Measurements from ENCODE around the gene LRRC8A.
A peak's percentile ranks its signal among the peaks of the same experiment; 100 is the strongest.

Gene LRRC8A

GRCh38 chr9:128923493-128923883, 41.6 kb downstream of the LRRC8A start:
- H3K79me2 ChIP-seq (ENCODE audit: insufficient read depth, low read length), result no peaks in the 10 kb centered on the region
- TF ChIP-seq EZH2 (IDR thresholded peaks at IDR 0.05; ENCODE audit: borderline replicate concordance, low read length) (no peak), CTCF (IDR thresholded peaks at IDR 0.05; ENCODE audit: low read length) (no peak)
- no peaks in the 10 kb centered on the region for H4K20me1 ChIP-seq (ENCODE audit: insufficient read depth, low read length)
- H3K36me3 ChIP-seq (ENCODE audit: insufficient read depth, low read length), result no peaks in the 10 kb centered on the region
- no peaks in the 10 kb centered on the region for H3F3A ChIP-seq (ENCODE audit: insufficient read depth, low read length)
- H3K9ac ChIP-seq (ENCODE audit: low read length), result no peak overlapping the region
- H3K4me2 ChIP-seq (ENCODE audit: low read length), result no peak overlapping the region
- H3K4me1 ChIP-seq (ENCODE audit: insufficient read depth, low read length, severe bottlenecking), result peaks cover 28% of the 10 kb centered on the region
- H3K9me2 ChIP-seq (ENCODE audit: low read depth, low read length), result no peaks in the 10 kb centered on the region
- H3K4me3 ChIP-seq (ENCODE audit: low read depth, low read length, poor library complexity, severe bottlenecking), result no peak overlapping the region
- H3K27ac ChIP-seq (ENCODE audit: low read depth, low read length, poor library complexity, severe bottlenecking), result no peak overlapping the region
- H3K27me3 ChIP-seq (ENCODE audit: insufficient read depth, low read length), result no peaks in the 10 kb centered on the region
- H3K9me3 ChIP-seq (ENCODE audit: low read length), result no peaks in the 10 kb centered on the region
- no peak overlapping the region for H2AFZ ChIP-seq (ENCODE audit: low read length)

- Histone ChIP-seq H3K36me3 (ENCODE audit: insufficient read depth, low read length) (no peaks in the 10 kb centered on the region), H3K9ac (ENCODE audit: low read length) (no peak overlapping the region), H4K20me1 (ENCODE audit: insufficient read depth, low read length) (no peaks in the 10 kb centered on the region), H3K4me3 (ENCODE audit: low read depth, low read length, poor library complexity, severe bottlenecking) (no peak overlapping the region), H2AFZ (ENCODE audit: low read length) (no peak overlapping the region), H3K4me2 (ENCODE audit: low read length) (no peak overlapping the region), H3K4me1 (ENCODE audit: insufficient read depth, low read length, severe bottlenecking) (peaks cover 3% of the 10 kb centered on the region), H3K79me2 (ENCODE audit: insufficient read depth, low read length) (no peaks in the 10 kb centered on the region), H3K9me2 (ENCODE audit: low read depth, low read length) (no peaks in the 10 kb centered on the region), H3K9me3 (ENCODE audit: low read length) (no peaks in the 10 kb centered on the region), H3F3A (ENCODE audit: insufficient read depth, low read length) (no peaks in the 10 kb centered on the region), H3K27me3 (ENCODE audit: insufficient read depth, low read length) (no peaks in the 10 kb centered on the region), H3K27ac (ENCODE audit: low read depth, low read length, poor library complexity, severe bottlenecking) (no peak overlapping the region)
- peak; percentile 92 for TF ChIP-seq CTCF (IDR thresholded peaks at IDR 0.05; ENCODE audit: low read length)
- TF ChIP-seq EZH2 (IDR thresholded peaks at IDR 0.05; ENCODE audit: borderline replicate concordance, low read length), result no peak
Measured at GRCh38 chr9:128927731-128928411, 45.9 kb downstream of the LRRC8A start.

- no peaks in the 10 kb centered on the region for H4K20me1 ChIP-seq (ENCODE audit: insufficient read depth, low read length)
- no peaks in the 10 kb centered on the region for H3K27me3 ChIP-seq (ENCODE audit: insufficient read depth, low read length)
- no peak overlapping the region for H3K4me3 ChIP-seq (ENCODE audit: low read depth, low read length, poor library complexity, severe bottlenecking)
- no peaks in the 10 kb centered on the region for H3F3A ChIP-seq (ENCODE audit: insufficient read depth, low read length)
- H2AFZ ChIP-seq (ENCODE audit: low read length), result no peak overlapping the region
- no peaks in the 10 kb centered on the region for H3K79me2 ChIP-seq (ENCODE audit: insufficient read depth, low read length)
- H3K9me2 ChIP-seq (ENCODE audit: low read depth, low read length), result no peaks in the 10 kb centered on the region
- peaks cover 3% of the 10 kb centered on the region for H3K4me1 ChIP-seq (ENCODE audit: insufficient read depth, low read length, severe bottlenecking)
- no peak overlapping the region for H3K27ac ChIP-seq (ENCODE audit: low read depth, low read length, poor library complexity, severe bottlenecking)
- H3K9ac ChIP-seq (ENCODE audit: low read length), result no peak overlapping the region
- no peaks in the 10 kb centered on the region for H3K9me3 ChIP-seq (ENCODE audit: low read length)
- no peaks in the 10 kb centered on the region for H3K36me3 ChIP-seq (ENCODE audit: insufficient read depth, low read length)
- TF ChIP-seq EZH2 (IDR thresholded peaks at IDR 0.05; ENCODE audit: borderline replicate concordance, low read length) (no peak), CTCF (IDR thresholded peaks at IDR 0.05; ENCODE audit: low read length) (no peak)
- H3K4me2 ChIP-seq (ENCODE audit: low read length), result no peak overlapping the region
Measured at GRCh38 chr9:128928624-128929023, 46.7 kb downstream of the LRRC8A start.
